SK-N-SH (cell line): Measurements from ENCODE around the gene PKP1.
"Not testable (repeated sequence)": the region's sequence is repeated elsewhere in the genome, so short reads cannot be mapped to it uniquely, and the experiment has no call there.

Source experiments
- FOXJ3 ChIP-seq: sonication (generic); formaldehyde crosslinking; IDR thresholded peaks from 2 replicates; pipeline ENCODE4 v1.5.1; 2020; ENCODE audit warnings: mild to moderate bottlenecking, missing genetic modification reagents
- TAF1 ChIP-seq: IDR thresholded peaks from 2 replicates; pipeline ENCODE4 v1.6.1; 2012; ENCODE audit warnings: low read depth, mild to moderate bottlenecking, low read length, moderate library complexity, borderline replicate concordance
- TCF12 ChIP-seq: IDR thresholded peaks from 2 replicates; pipeline ENCODE4 v1.4.0; 2012
- TF ChIP-seq, protein P1 (sequence below): fragments of 200-600 bp; sonication (generic); IDR thresholded peaks from 2 replicates; pipeline ENCODE4 v1.6.1; 2017; ENCODE audit warnings: antibody characterized with exemption, mild to moderate bottlenecking, moderate library complexity

DNA sequence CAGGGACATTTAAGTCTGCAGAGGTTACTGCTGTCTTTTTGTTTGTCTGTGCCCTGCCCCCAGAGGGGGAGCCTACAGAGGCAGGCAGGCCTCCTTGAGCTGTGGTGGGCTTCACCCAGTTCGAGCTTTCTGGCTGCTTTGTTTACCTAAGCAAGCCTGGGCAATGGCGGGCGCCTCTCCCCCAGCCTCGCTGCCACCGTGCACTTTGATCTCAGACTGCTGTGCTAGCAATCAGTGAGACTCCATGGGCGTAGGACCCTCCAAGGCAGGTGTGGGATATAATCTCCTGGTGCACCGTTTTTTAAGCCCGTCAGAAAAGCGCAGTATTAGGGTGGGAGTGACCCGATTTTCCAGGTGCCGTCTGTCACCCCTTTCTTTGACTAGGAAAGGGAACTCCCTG, 43.7 kb upstream of the PKP1 start:
- TF ChIP-seq FOXJ3 (CRISPR knock-in tag); TCF12; TAF1: not testable (repeated sequence)
- TF ChIP-seq, protein P1, sequence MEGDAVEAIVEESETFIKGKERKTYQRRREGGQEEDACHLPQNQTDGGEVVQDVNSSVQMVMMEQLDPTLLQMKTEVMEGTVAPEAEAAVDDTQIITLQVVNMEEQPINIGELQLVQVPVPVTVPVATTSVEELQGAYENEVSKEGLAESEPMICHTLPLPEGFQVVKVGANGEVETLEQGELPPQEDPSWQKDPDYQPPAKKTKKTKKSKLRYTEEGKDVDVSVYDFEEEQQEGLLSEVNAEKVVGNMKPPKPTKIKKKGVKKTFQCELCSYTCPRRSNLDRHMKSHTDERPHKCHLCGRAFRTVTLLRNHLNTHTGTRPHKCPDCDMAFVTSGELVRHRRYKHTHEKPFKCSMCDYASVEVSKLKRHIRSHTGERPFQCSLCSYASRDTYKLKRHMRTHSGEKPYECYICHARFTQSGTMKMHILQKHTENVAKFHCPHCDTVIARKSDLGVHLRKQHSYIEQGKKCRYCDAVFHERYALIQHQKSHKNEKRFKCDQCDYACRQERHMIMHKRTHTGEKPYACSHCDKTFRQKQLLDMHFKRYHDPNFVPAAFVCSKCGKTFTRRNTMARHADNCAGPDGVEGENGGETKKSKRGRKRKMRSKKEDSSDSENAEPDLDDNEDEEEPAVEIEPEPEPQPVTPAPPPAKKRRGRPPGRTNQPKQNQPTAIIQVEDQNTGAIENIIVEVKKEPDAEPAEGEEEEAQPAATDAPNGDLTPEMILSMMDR = not testable (repeated sequence)
